Endodermal cell (in vitro differentiated cells): ENCODE data around the gene GRM5. TPM values are rescaled to one million over a fixed set of nuclear protein-coding genes. Genes with fewer than 3 reads are reported as not detected.

ENCODE experiments used
- DNase-seq: peaks from one replicate; pipeline ENCODE4 v3.0.0-alpha.2; 2017
- H3K27ac ChIP-seq: 2 replicates; pipeline ENCODE4 v1.5.1; 2013; ENCODE audit warnings: mild to moderate bottlenecking, low read depth, low read length, moderate library complexity
- H3K27me3 ChIP-seq: 2 replicates; pipeline ENCODE4 v1.6.1; 2013; ENCODE audit warnings: mild to moderate bottlenecking, low read length, moderate library complexity; ENCODE audit not compliant: insufficient read depth, control insufficient read depth, poor library complexity, severe bottlenecking
- H3K36me3 ChIP-seq: 2 replicates; pipeline ENCODE4 v1.7.0; 2013; ENCODE audit warnings: mild to moderate bottlenecking, low read length, moderate library complexity; ENCODE audit not compliant: control insufficient read depth, insufficient read depth
- H3K4me1 ChIP-seq: one replicate; pipeline ENCODE4 v1.7.0; 2013; ENCODE audit warnings: low read length; ENCODE audit not compliant: control insufficient read depth, insufficient read depth
- H3K4me3 ChIP-seq: 2 replicates; pipeline ENCODE4 v1.5.1; 2013; ENCODE audit warnings: mild to moderate bottlenecking, low read length, moderate library complexity
- H3K9ac ChIP-seq: 2 replicates; pipeline ENCODE4 v1.6.1; 2013; ENCODE audit warnings: mild to moderate bottlenecking, low read length, moderate library complexity; ENCODE audit not compliant: poor library complexity, severe bottlenecking; ENCODE audit errors: extremely low read depth
- H3K9me3 ChIP-seq: 2 replicates; pipeline ENCODE4 v1.6.1; 2013; ENCODE audit warnings: mild to moderate bottlenecking, low read length, moderate library complexity; ENCODE audit not compliant: control insufficient read depth
- H3K27ac Mint-ChIP-seq: 2 replicates; pipeline ENCODE4 v1.8.0; 2020; ENCODE audit warnings: mixed read lengths
- H3K27me3 Mint-ChIP-seq: 2 replicates; pipeline ENCODE4 v1.8.0; 2021; ENCODE audit warnings: mild to moderate bottlenecking, mixed read lengths; ENCODE audit not compliant: insufficient read depth
- H3K36me3 Mint-ChIP-seq: 2 replicates; pipeline ENCODE4 v1.8.0; 2020; ENCODE audit warnings: low read depth, mixed read lengths
- H3K4me1 Mint-ChIP-seq: 2 replicates; pipeline ENCODE4 v1.8.0; 2020; ENCODE audit warnings: mixed read lengths
- H3K4me3 Mint-ChIP-seq: 2 replicates; pipeline ENCODE4 v1.8.0; 2020; ENCODE audit warnings: mild to moderate bottlenecking, moderate library complexity, mixed read lengths
- H3K9me3 Mint-ChIP-seq: 2 replicates; pipeline ENCODE4 v1.8.0; 2020; ENCODE audit warnings: mild to moderate bottlenecking, mixed read lengths
- WGBS, 2 experiments: methylation state at CpG; one replicate each; pipeline versions ENCODE4 v1.1.5 to v1.1.7; 2013; ENCODE audit warnings: missing lambda C conversion rate in 2 of 2, mixed read lengths in 1 of 2; ENCODE audit not compliant: insufficient coverage in 1 of 2, insufficient read length in 1 of 2; 5-methylcytosine and 5-hydroxymethylcytosine counted together
- total RNA-seq, 2 donors: library from RNA; stranded (reverse); fragmentation: NEBNext Ultra II Directional in 1 of 2; extraction: Animal tissue kit (Norgen Biotek cat#: 25700) in 1 of 2; gene quantifications; 2 replicates in 1 of 2; 3 replicates in 1 of 2; pipeline ENCODE4 v1.2.1, GENCODE V29; 2021
- TF ChIP-seq, protein P1 (sequence below): fragments of 200-600 bp; sonication (generic); conservative IDR thresholded peaks from 2 replicates; pipeline ENCODE4 v1.5.0; 2021; ENCODE audit warnings: antibody characterized with exemption, mild to moderate bottlenecking

Gene GRM5
- total RNA-seq, 2 donors from 2014 or later: 0.07 to 0.09 TPM

DNA sequence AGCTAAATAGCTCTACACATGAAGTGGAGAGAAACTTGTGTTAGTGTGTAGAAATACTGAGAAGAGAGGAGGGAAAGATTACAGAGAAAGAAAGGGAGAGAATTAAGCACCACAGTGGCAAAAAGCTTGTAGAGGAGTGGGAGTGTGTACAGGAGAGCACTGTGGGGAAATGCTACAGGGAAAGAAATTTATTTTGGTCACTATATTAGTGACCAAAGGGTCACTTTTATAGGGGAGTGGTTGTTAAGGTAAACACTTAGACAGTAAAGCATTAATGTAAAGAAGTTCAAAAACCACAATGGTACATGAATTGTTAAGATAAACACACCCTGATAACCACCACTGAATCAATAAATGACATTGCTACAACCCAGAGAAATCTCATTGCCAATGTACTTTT is 421.1 kb downstream of the GRM5 start:
- H3K9me3 Mint-ChIP-seq: no peaks in the 10 kb centered on the region
- Histone ChIP-seq H3K27ac (no peak overlapping the region), H3K36me3 (no peaks in the 10 kb centered on the region), H3K27me3 (no peaks in the 10 kb centered on the region), H3K4me1 (no peaks in the 10 kb centered on the region), H3K9ac (no peak overlapping the region), H3K4me3 (no peak overlapping the region), H3K9me3 (no peaks in the 10 kb centered on the region)
- TF ChIP-seq, protein P1, sequence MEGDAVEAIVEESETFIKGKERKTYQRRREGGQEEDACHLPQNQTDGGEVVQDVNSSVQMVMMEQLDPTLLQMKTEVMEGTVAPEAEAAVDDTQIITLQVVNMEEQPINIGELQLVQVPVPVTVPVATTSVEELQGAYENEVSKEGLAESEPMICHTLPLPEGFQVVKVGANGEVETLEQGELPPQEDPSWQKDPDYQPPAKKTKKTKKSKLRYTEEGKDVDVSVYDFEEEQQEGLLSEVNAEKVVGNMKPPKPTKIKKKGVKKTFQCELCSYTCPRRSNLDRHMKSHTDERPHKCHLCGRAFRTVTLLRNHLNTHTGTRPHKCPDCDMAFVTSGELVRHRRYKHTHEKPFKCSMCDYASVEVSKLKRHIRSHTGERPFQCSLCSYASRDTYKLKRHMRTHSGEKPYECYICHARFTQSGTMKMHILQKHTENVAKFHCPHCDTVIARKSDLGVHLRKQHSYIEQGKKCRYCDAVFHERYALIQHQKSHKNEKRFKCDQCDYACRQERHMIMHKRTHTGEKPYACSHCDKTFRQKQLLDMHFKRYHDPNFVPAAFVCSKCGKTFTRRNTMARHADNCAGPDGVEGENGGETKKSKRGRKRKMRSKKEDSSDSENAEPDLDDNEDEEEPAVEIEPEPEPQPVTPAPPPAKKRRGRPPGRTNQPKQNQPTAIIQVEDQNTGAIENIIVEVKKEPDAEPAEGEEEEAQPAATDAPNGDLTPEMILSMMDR: no peak
- no peak overlapping the region for H3K27ac Mint-ChIP-seq
- H3K4me3 Mint-ChIP-seq: no peak overlapping the region
- no peaks in the 10 kb centered on the region for H3K36me3 Mint-ChIP-seq
- DNase-seq: no peak
- H3K4me1 Mint-ChIP-seq: no peaks in the 10 kb centered on the region
- H3K27me3 Mint-ChIP-seq: no peaks in the 10 kb centered on the region

DNA sequence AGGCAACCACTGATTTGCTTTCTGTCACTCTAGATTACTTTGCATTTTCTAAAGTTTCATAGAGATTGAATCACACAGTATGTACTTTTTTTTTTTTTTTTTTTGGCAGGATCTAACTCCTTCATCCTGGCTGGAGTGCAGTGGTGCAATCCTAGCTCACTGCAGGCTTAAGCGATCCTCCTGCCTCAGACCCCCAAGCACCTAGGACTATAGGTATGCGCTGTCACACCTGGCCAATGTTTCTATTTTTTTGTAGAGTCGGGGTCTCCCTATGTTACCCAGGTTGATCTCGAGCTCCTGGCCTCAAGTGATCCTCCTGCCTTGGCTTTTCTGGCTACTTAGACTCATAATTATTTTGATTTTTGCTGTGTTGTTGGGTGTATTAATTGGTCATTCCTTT is 433.6 kb downstream of the GRM5 start:
- Histone ChIP-seq H3K4me1 (peaks cover 7% of the 10 kb centered on the region), H3K9me3 (no peaks in the 10 kb centered on the region), H3K9ac (no peak overlapping the region), H3K36me3 (no peaks in the 10 kb centered on the region), H3K27ac (no peak overlapping the region), H3K27me3 (no peaks in the 10 kb centered on the region), H3K4me3 (no peak overlapping the region)
- Mint-ChIP-seq H3K27ac (no peak overlapping the region), H3K4me1 (peaks cover 13% of the 10 kb centered on the region), H3K27me3 (peaks cover 2% of the 10 kb centered on the region), H3K36me3 (no peaks in the 10 kb centered on the region), H3K9me3 (no peaks in the 10 kb centered on the region), H3K4me3 (no peak overlapping the region)
- WGBS, 2 experiments: 86 to 93% methylated on average over 3 to 4 of the region's 4 CpGs
- TF ChIP-seq, protein P1: no peak
- no peak for DNase-seq

DNA sequence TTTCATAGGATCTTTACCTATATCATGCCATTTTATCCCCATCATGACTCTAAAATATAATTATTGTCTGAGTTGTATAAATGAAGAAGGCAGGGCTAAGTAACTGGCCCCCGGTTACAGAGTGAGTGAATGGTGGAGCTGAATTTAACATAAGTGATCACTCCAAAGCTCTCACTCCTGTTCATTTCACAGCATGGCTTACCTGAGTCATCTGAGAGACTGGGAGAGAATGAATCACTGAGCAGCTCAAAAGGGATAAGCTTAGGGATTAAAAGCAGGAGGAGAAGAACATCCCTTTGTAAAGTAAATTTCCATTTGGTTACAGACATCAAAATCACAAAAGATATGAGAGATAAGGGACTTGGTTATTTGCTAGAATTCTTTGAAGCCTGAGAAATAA is 434.3 kb downstream of the GRM5 start:
- H3K4me1 Mint-ChIP-seq: peaks cover 18% of the 10 kb centered on the region

More for the DNA sequence above, 434.3 kb downstream of the GRM5 start:
- WGBS, 2 experiments: 0 to 29% methylated on average over 1 of the region's 1 CpG
- H3K9me3 Mint-ChIP-seq: no peaks in the 10 kb centered on the region
- no peaks in the 10 kb centered on the region for H3K36me3 Mint-ChIP-seq
- Histone ChIP-seq H3K4me1 (peaks cover 7% of the 10 kb centered on the region), H3K9ac (no peak overlapping the region), H3K27ac (no peak overlapping the region), H3K36me3 (no peaks in the 10 kb centered on the region), H3K4me3 (no peak overlapping the region), H3K9me3 (no peaks in the 10 kb centered on the region), H3K27me3 (no peaks in the 10 kb centered on the region)
- TF ChIP-seq, protein P1: no peak
- peaks cover 2% of the 10 kb centered on the region for H3K27me3 Mint-ChIP-seq
- DNase-seq: peak; percentile 50
- no peak overlapping the region for H3K27ac Mint-ChIP-seq
- H3K4me3 Mint-ChIP-seq: no peak overlapping the region
